Measurements from ENCODE around the gene SYT8.
"Not testable (repeated sequence)": the region's sequence is repeated elsewhere in the genome, so short reads cannot be mapped to it uniquely, and the experiment has no call there.

Gene SYT8

GRCh38 chr11:1834779-1835670, at the start of gene SYT8:
TSS of gene SYT8 (plus strand) at chr11:1834990. CDS start at chr11:1835106, 116 bp downstream.
- DNase-seq = no peak

GRCh38 chr11:1785749-1786413, 48.9 kb upstream of the SYT8 start:
- DNase-seq = no peak

GRCh38 chr11:1786466-1786865, 48.3 kb upstream of the SYT8 start:
- DNase-seq = no peak

- DNase-seq = no peak
These were observed 42.9 kb upstream of the SYT8 start for GRCh38 chr11:1791912-1792311.

- DNase-seq = no peak
These were observed 42.3 kb upstream of the SYT8 start for GRCh38 chr11:1792461-1792860.

GRCh38 chr11:1793081-1793480, 41.7 kb upstream of the SYT8 start:
- DNase-seq = no peak

- DNase-seq = no peak
These were observed 38.3 kb upstream of the SYT8 start for GRCh38 chr11:1796413-1797011.

- no peak for DNase-seq
These were observed 37.2 kb upstream of the SYT8 start for GRCh38 chr11:1797391-1798125.

- DNase-seq = no peak
These were observed 31.5 kb upstream of the SYT8 start for GRCh38 chr11:1803246-1803645.

GRCh38 chr11:1803835-1804519, 30.8 kb upstream of the SYT8 start:
- DNase-seq = not testable (repeated sequence)

GRCh38 chr11:1805525-1805924, 29.3 kb upstream of the SYT8 start:
- DNase-seq = no peak

GRCh38 chr11:1807264-1807995, 27.4 kb upstream of the SYT8 start:
- no peak for DNase-seq

GRCh38 chr11:1810761-1811160, 24.0 kb upstream of the SYT8 start:
- DNase-seq = no peak

- no peak for DNase-seq
These were observed 22.5 kb upstream of the SYT8 start for GRCh38 chr11:1812274-1812673.

GRCh38 chr11:1812801-1813200, 22.0 kb upstream of the SYT8 start:
- no peak for DNase-seq

GRCh38 chr11:1813356-1813755, 21.4 kb upstream of the SYT8 start:
- DNase-seq = not testable (repeated sequence)

- DNase-seq = no peak
These were observed 20.1 kb upstream of the SYT8 start for GRCh38 chr11:1814691-1815090.

GRCh38 chr11:1815311-1815710, 19.5 kb upstream of the SYT8 start:
- DNase-seq = no peak

- DNase-seq = no peak
These were observed 19.0 kb upstream of the SYT8 start for GRCh38 chr11:1815751-1816150.

- no peak for DNase-seq
These were observed 17.8 kb upstream of the SYT8 start for GRCh38 chr11:1817000-1817399.

- no peak for DNase-seq
These were observed 17.3 kb upstream of the SYT8 start for GRCh38 chr11:1817511-1817910.

- no peak for DNase-seq
These were observed 15.7 kb upstream of the SYT8 start for GRCh38 chr11:1819074-1819473.
